ENCODE results near the gene NKTR. TPM values are rescaled to one million over a fixed set of nuclear protein-coding genes. Genes with fewer than 3 reads are reported as not detected.
A peak's percentile ranks its signal among the peaks of the same experiment; 100 is the strongest.

Gene NKTR
- total and polyA plus RNA-seq, 9 of the 15 experiments (the other 6 are each of a cell fraction or from before 2014, with no cell fraction given): 19.7 to 123 (median 92.6) TPM

- TF ChIP-seq ZNF609 (CRISPR knock-in tag; IDR thresholded peaks at IDR 0.05; ENCODE audit: borderline replicate concordance) (no peak), HMGXB4 (CRISPR knock-in tag; IDR thresholded peaks at IDR 0.05) (peak; percentile 57; the same call in 1 of the 2 replicates), ZNF695 (CRISPR knock-in tag; IDR thresholded peaks at IDR 0.05) (0 out of 2 replicates have a peak, but pooled peaks have one; percentile 23), ELK1 (CRISPR knock-in tag; IDR thresholded peaks at IDR 0.05) (no peak), ZNF121 (CRISPR knock-in tag; conservative IDR thresholded peaks at IDR 0.05) (no peak), HDAC2 (IDR thresholded peaks at IDR 0.05) (peak; percentile 64; the same call in 1 of the 2 replicates), CCNT2 (IDR thresholded peaks at IDR 0.05; ENCODE audit: borderline replicate concordance, extremely low read depth, insufficient read length, low read depth, low read length) (no peak), IRF1 (CRISPR knock-in tag; IDR thresholded peaks at IDR 0.05; ENCODE audit: borderline replicate concordance) (no peak), FOXK1 (CRISPR knock-in tag; IDR thresholded peaks at IDR 0.05; ENCODE audit: borderline replicate concordance) (no peak), CHD2 (IDR thresholded peaks at IDR 0.05; ENCODE audit: low read depth, low read length) (no peak), ETS2 (tag; IDR thresholded peaks at IDR 0.05; ENCODE audit: borderline replicate concordance, poor library complexity, severe bottlenecking) (no peak), TRIM24 (IDR thresholded peaks at IDR 0.05) (no peak), ZNF778 (CRISPR knock-in tag; IDR thresholded peaks at IDR 0.05) (no peak), CREBBP (IDR thresholded peaks at IDR 0.05; ENCODE audit: low read depth, low read length) (no peak), NFIX (CRISPR knock-in tag; IDR thresholded peaks at IDR 0.05; ENCODE audit: low read depth) (no peak), ZNF3 (CRISPR knock-in tag; IDR thresholded peaks at IDR 0.05) (no peak), NR2C2 (CRISPR knock-in tag; IDR thresholded peaks at IDR 0.05) (no peak), NR2C2 (tag; IDR thresholded peaks at IDR 0.05) (0 out of 2 replicates have a peak, but pooled peaks have one; percentile 15)
These were observed 631 bp downstream of the NKTR start (continued) for GRCh38 chr3:42600958-42601675.

Measured in K562 (cell line).